WTC11 (cell line): ENCODE measurements around the gene FGD3. TPM values are rescaled to one million over a fixed set of nuclear protein-coding genes. Genes with fewer than 3 reads are reported as not detected.

Experiments
- ATAC-seq: fragments of 200-7000 bp; cut with Tn5 transposase; 2 replicates; pipeline ENCODE4 v1.10.0; 2021; ENCODE audit warnings: mild to moderate bottlenecking, moderate library complexity
- CTCF ChIA-PET: fragments of 300-600 bp; sonication (Branson Sonifier 250); formaldehyde crosslinking; loops from one replicate; lab custom pipeline; 2021; ENCODE audit warnings: antibody characterized with exemption; lab: Charles Lee
- POLR2A ChIA-PET: fragments of 350-600 bp; sonication (Branson Sonifier 250); formaldehyde crosslinking; loops from one replicate; lab custom pipeline; 2021; ENCODE audit warnings: antibody characterized with exemption; lab: Charles Lee
- DNase-seq: peaks from one replicate; pipeline ENCODE4 v3.0.0; 2021; ENCODE audit warnings: low spot score
- H3K27ac Mint-ChIP-seq: 2 replicates; pipeline ENCODE4 v1.8.0; 2021; ENCODE audit warnings: mixed read lengths
- H3K27me3 Mint-ChIP-seq: 2 replicates; pipeline ENCODE4 v1.8.0; 2021; ENCODE audit warnings: low read depth, mild to moderate bottlenecking, moderate library complexity, mixed read lengths
- H3K36me3 Mint-ChIP-seq: 2 replicates; pipeline ENCODE4 v1.8.0; 2021; ENCODE audit warnings: mixed read lengths
- H3K4me1 Mint-ChIP-seq: 2 replicates; pipeline ENCODE4 v1.8.0; 2022; ENCODE audit warnings: mixed read lengths
- H3K4me3 Mint-ChIP-seq: 2 replicates; pipeline ENCODE4 v1.8.0; 2021; ENCODE audit warnings: mild to moderate bottlenecking, moderate library complexity, mixed read lengths
- H3K9me3 Mint-ChIP-seq: 2 replicates; pipeline ENCODE4 v1.8.0; 2021; ENCODE audit warnings: mixed read lengths
- FOXK1 ChIP-seq: sonication (generic); formaldehyde crosslinking; IDR thresholded peaks from 2 replicates; pipeline ENCODE4 v1.8.0; 2022; ENCODE audit warnings: mild to moderate bottlenecking, moderate library complexity, missing genetic modification reagents
- JUN ChIP-seq: sonication (generic); formaldehyde crosslinking; IDR thresholded peaks from 2 replicates; pipeline ENCODE4 v1.8.0; 2023; ENCODE audit warnings: mild to moderate bottlenecking, missing genetic modification reagents
- NFE2L1 ChIP-seq: sonication (generic); formaldehyde crosslinking; IDR thresholded peaks from 2 replicates; pipeline ENCODE4 v1.8.1; 2023; ENCODE audit warnings: missing genetic modification reagents
- TEAD1 ChIP-seq: sonication (generic); formaldehyde crosslinking; IDR thresholded peaks from 2 replicates; pipeline ENCODE4 v1.8.0; 2022; ENCODE audit warnings: mild to moderate bottlenecking, missing genetic modification reagents
- TP53 ChIP-seq: sonication (generic); formaldehyde crosslinking; IDR thresholded peaks from 2 replicates; pipeline ENCODE4 v1.8.1; 2023; ENCODE audit warnings: mild to moderate bottlenecking, missing genetic modification reagents
- ZNF121 ChIP-seq: sonication (generic); formaldehyde crosslinking; IDR thresholded peaks from 2 replicates; pipeline ENCODE4 v1.8.0; 2023; ENCODE audit warnings: missing genetic modification reagents
- ZNF138 ChIP-seq: sonication (generic); formaldehyde crosslinking; conservative IDR thresholded peaks from 2 replicates; pipeline ENCODE4 v1.8.1; 2022; ENCODE audit warnings: mild to moderate bottlenecking, moderate library complexity, missing genetic modification reagents
- ZNF263 ChIP-seq: sonication (generic); formaldehyde crosslinking; IDR thresholded peaks from 2 replicates; pipeline ENCODE4 v1.8.1; 2022; ENCODE audit warnings: low read depth, mild to moderate bottlenecking, moderate library complexity, missing genetic modification reagents
- ZNF416 ChIP-seq: fragments of 250-450 bp; sonication (Bioruptor Pico); IDR thresholded peaks from 2 replicates; pipeline ENCODE4 v1.9.0; 2021; ENCODE audit warnings: mild to moderate bottlenecking, inconsistent platforms
- total RNA-seq: library from RNA; stranded (reverse); gene quantifications from 3 replicates; pipeline ENCODE4 v1.2.3, GENCODE V29; 2021
- TF ChIP-seq, protein P1 (sequence below): sonication (generic); formaldehyde crosslinking; IDR thresholded peaks from 2 replicates; pipeline ENCODE4 v1.8.1; 2023; ENCODE audit warnings: mild to moderate bottlenecking, missing genetic modification reagents
- TF ChIP-seq, protein P2 (sequence below): fragments of 250-450 bp; sonication (Bioruptor Pico); IDR thresholded peaks from 2 replicates; pipeline ENCODE4 v1.8.0; 2021; ENCODE audit warnings: mild to moderate bottlenecking
- TF ChIP-seq, protein P3 (sequence below): fragments of 250-450 bp; sonication (Bioruptor Pico); conservative IDR thresholded peaks from 2 replicates; pipeline ENCODE4 v1.9.0; 2021; ENCODE audit warnings: mild to moderate bottlenecking
- TF ChIP-seq, protein P4 (sequence below): sonication (generic); formaldehyde crosslinking; conservative IDR thresholded peaks from 2 replicates; pipeline ENCODE4 v1.8.1; 2022; ENCODE audit warnings: mild to moderate bottlenecking, missing genetic modification reagents
- TF ChIP-seq, protein P5 (sequence below): sonication (generic); formaldehyde crosslinking; IDR thresholded peaks from 2 replicates; pipeline ENCODE4 v1.8.1; 2022; ENCODE audit warnings: low read depth, missing genetic modification reagents, borderline replicate concordance
- TF ChIP-seq, protein P6 (sequence below): sonication (generic); formaldehyde crosslinking; IDR thresholded peaks from 2 replicates; pipeline ENCODE4 v1.8.0; 2023; ENCODE audit warnings: mild to moderate bottlenecking, missing genetic modification reagents
- TF ChIP-seq, protein P7 (sequence below): sonication (generic); formaldehyde crosslinking; IDR thresholded peaks from 2 replicates; pipeline ENCODE4 v1.8.1; 2023; ENCODE audit warnings: mild to moderate bottlenecking, missing genetic modification reagents, moderate library complexity
- TF ChIP-seq, protein P8 (sequence below): sonication (generic); formaldehyde crosslinking; IDR thresholded peaks from 2 replicates; pipeline ENCODE4 v1.8.1; 2023; ENCODE audit warnings: mild to moderate bottlenecking, missing genetic modification reagents, borderline replicate concordance
- TF ChIP-seq, protein P9 (sequence below): fragments of 200-600 bp; IDR thresholded peaks from 2 replicates; pipeline ENCODE4 v1.8.0; 2022; ENCODE audit warnings: antibody characterized with exemption

The FGD3 gene
- total RNA-seq, 1 experiment from 2014 or later: 1.9 TPM

DNA sequence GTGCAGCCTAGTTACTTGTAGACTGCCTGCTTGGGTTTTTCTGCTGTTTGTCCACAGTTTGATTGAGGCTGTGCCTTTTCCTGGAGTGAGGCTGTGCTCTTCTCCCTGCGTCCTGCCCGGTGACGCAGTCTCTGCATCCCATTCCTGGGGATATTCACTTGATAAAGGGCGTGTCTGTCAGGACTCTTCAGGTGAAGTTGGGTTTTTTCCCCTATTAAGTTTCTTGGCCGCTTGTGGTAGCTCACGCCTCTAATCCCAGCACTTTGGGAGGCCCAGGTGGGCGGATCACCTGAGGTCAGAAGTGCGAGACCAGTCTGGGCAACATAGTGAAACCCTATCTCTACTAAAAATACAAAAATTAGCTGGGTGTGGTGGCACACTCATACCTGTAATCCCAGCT, 61.1 kb downstream of the FGD3 start:
- CTCF ChIA-PET: no interaction called here
- ATAC-seq (no peak), DNase-seq (no peak)
- no peak overlapping the region; the same call in 1 of the 2 replicates for H3K27ac Mint-ChIP-seq
- no peak overlapping the region for H3K4me3 Mint-ChIP-seq
- peaks cover 31% of the 10 kb centered on the region for H3K4me1 Mint-ChIP-seq
- POLR2A ChIA-PET: no interaction called here
- peaks cover 7% of the 10 kb centered on the region; the same call in 1 of the 2 replicates for H3K27me3 Mint-ChIP-seq
- no peak for TF ChIP-seq NFE2L1 (CRISPR knock-in tag)
- TF ChIP-seq, protein P1, sequence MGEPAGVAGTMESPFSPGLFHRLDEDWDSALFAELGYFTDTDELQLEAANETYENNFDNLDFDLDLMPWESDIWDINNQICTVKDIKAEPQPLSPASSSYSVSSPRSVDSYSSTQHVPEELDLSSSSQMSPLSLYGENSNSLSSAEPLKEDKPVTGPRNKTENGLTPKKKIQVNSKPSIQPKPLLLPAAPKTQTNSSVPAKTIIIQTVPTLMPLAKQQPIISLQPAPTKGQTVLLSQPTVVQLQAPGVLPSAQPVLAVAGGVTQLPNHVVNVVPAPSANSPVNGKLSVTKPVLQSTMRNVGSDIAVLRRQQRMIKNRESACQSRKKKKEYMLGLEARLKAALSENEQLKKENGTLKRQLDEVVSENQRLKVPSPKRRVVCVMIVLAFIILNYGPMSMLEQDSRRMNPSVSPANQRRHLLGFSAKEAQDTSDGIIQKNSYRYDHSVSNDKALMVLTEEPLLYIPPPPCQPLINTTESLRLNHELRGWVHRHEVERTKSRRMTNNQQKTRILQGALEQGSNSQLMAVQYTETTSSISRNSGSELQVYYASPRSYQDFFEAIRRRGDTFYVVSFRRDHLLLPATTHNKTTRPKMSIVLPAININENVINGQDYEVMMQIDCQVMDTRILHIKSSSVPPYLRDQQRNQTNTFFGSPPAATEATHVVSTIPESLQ (CRISPR knock-in tag): no peak
- TF ChIP-seq, protein P2, sequence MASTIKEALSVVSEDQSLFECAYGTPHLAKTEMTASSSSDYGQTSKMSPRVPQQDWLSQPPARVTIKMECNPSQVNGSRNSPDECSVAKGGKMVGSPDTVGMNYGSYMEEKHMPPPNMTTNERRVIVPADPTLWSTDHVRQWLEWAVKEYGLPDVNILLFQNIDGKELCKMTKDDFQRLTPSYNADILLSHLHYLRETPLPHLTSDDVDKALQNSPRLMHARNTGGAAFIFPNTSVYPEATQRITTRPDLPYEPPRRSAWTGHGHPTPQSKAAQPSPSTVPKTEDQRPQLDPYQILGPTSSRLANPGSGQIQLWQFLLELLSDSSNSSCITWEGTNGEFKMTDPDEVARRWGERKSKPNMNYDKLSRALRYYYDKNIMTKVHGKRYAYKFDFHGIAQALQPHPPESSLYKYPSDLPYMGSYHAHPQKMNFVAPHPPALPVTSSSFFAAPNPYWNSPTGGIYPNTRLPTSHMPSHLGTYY (CRISPR knock-in tag): no peak
- TF ChIP-seq TP53: no peak
- no peak for TF ChIP-seq JUN (CRISPR knock-in tag)
- TF ChIP-seq ZNF263 (CRISPR knock-in tag): no peak
- TF ChIP-seq TEAD1: no peak
- TF ChIP-seq ZNF416 (CRISPR knock-in tag): no peak
- TF ChIP-seq, protein P3, sequence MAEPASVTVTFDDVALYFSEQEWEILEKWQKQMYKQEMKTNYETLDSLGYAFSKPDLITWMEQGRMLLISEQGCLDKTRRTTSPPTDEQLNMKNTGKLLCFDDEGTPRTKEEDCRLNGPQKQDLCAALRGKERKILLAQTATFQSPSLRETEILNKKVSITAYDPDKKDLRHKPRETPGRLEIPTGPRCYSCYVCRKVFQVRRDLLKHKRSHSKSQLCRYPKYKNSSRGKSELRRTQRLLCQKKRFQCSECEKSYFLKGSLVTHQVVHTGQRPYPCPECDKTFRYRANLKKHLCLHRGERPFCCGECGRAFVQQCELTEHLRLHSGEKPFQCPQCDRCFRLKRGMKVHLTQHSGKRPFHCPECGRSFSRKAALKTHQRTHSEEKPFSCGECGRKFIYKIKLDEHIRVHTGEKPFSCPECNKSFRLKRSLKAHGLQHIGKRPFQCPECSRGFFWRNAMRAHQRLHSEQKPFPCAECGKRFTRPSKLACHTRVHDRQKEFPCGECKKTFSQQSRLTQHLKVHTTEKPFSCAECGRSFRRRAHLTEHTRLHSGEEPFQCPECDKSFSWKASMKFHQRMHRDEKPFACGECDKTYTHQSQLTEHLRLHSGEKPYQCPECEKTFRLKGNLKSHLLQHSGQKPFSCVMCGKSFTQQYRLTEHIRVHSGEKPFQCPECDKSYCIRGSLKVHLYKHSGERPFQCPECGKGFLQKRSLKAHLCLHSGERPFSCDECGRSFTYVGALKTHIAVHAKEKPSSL: no peak
- TF ChIP-seq, protein P4, sequence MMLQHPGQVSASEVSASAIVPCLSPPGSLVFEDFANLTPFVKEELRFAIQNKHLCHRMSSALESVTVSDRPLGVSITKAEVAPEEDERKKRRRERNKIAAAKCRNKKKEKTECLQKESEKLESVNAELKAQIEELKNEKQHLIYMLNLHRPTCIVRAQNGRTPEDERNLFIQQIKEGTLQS: no peak
- TF ChIP-seq ZNF121: no peak
- TF ChIP-seq, protein P5, sequence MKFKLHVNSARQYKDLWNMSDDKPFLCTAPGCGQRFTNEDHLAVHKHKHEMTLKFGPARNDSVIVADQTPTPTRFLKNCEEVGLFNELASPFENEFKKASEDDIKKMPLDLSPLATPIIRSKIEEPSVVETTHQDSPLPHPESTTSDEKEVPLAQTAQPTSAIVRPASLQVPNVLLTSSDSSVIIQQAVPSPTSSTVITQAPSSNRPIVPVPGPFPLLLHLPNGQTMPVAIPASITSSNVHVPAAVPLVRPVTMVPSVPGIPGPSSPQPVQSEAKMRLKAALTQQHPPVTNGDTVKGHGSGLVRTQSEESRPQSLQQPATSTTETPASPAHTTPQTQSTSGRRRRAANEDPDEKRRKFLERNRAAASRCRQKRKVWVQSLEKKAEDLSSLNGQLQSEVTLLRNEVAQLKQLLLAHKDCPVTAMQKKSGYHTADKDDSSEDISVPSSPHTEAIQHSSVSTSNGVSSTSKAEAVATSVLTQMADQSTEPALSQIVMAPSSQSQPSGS (CRISPR knock-in tag): no peak
- no peaks in the 10 kb centered on the region for H3K9me3 Mint-ChIP-seq
- H3K36me3 Mint-ChIP-seq: no peaks in the 10 kb centered on the region

DNA sequence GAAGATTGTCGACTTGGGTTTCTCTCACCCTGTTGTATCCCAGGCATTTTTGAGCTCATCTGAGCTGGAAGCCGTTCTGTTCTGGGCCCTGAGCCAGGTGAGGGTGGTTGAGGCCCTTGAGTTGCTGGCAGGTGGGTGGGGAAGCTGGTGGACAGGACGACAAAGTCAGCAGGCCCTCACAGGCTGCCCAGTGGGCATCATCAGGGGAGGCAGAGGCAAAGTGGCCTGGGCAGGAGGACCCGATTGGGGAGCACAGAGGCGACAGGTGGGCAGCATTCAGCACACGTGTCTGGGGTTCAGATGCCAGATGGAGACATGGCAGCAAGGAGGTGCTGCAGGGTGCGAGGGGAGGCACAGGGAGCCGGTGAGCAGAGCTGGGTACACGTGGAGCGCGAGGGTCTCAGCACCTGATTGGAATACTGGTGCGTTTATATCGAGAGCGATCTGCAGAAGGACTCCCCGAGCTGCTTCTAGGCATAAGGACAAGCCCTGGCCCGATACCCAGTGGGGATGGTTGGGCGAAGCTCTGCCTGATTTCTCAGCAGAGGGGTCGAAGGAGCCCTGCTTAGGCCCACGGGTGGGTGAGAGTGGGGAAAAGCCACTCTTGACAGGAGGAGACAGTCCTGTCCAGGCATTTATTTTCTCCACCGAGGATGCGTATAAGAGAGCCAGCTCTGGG, 62.2 kb downstream of the FGD3 start:
- ChIA-PET POLR2A (no interaction called here), CTCF (interaction anchor here (1.0 to 1.1 kb wide), 3 partner anchors 51 to 145 kb away, joined by 3 to 4 read pairs (median 3); no protein-coding TSS in a partner anchor)
- ATAC-seq (no peak), DNase-seq (no peak)
- Mint-ChIP-seq H3K27ac (peak overlapping the region; percentile 11; the same call in 1 of the 2 replicates), H3K4me3 (no peak overlapping the region), H3K4me1 (peaks cover 33% of the 10 kb centered on the region), H3K27me3 (no peaks in the 10 kb centered on the region), H3K9me3 (no peaks in the 10 kb centered on the region), H3K36me3 (no peaks in the 10 kb centered on the region)
- TF ChIP-seq FOXK1 (no peak), ZNF138 (CRISPR knock-in tag) (no peak)
- TF ChIP-seq, protein P6, sequence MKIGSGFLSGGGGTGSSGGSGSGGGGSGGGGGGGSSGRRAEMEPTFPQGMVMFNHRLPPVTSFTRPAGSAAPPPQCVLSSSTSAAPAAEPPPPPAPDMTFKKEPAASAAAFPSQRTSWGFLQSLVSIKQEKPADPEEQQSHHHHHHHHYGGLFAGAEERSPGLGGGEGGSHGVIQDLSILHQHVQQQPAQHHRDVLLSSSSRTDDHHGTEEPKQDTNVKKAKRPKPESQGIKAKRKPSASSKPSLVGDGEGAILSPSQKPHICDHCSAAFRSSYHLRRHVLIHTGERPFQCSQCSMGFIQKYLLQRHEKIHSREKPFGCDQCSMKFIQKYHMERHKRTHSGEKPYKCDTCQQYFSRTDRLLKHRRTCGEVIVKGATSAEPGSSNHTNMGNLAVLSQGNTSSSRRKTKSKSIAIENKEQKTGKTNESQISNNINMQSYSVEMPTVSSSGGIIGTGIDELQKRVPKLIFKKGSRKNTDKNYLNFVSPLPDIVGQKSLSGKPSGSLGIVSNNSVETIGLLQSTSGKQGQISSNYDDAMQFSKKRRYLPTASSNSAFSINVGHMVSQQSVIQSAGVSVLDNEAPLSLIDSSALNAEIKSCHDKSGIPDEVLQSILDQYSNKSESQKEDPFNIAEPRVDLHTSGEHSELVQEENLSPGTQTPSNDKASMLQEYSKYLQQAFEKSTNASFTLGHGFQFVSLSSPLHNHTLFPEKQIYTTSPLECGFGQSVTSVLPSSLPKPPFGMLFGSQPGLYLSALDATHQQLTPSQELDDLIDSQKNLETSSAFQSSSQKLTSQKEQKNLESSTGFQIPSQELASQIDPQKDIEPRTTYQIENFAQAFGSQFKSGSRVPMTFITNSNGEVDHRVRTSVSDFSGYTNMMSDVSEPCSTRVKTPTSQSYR (CRISPR knock-in tag): no peak
- TF ChIP-seq, protein P7, sequence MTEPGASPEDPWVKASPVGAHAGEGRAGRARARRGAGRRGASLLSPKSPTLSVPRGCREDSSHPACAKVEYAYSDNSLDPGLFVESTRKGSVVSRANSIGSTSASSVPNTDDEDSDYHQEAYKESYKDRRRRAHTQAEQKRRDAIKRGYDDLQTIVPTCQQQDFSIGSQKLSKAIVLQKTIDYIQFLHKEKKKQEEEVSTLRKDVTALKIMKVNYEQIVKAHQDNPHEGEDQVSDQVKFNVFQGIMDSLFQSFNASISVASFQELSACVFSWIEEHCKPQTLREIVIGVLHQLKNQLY (CRISPR knock-in tag): no peak
- TF ChIP-seq, protein P8, sequence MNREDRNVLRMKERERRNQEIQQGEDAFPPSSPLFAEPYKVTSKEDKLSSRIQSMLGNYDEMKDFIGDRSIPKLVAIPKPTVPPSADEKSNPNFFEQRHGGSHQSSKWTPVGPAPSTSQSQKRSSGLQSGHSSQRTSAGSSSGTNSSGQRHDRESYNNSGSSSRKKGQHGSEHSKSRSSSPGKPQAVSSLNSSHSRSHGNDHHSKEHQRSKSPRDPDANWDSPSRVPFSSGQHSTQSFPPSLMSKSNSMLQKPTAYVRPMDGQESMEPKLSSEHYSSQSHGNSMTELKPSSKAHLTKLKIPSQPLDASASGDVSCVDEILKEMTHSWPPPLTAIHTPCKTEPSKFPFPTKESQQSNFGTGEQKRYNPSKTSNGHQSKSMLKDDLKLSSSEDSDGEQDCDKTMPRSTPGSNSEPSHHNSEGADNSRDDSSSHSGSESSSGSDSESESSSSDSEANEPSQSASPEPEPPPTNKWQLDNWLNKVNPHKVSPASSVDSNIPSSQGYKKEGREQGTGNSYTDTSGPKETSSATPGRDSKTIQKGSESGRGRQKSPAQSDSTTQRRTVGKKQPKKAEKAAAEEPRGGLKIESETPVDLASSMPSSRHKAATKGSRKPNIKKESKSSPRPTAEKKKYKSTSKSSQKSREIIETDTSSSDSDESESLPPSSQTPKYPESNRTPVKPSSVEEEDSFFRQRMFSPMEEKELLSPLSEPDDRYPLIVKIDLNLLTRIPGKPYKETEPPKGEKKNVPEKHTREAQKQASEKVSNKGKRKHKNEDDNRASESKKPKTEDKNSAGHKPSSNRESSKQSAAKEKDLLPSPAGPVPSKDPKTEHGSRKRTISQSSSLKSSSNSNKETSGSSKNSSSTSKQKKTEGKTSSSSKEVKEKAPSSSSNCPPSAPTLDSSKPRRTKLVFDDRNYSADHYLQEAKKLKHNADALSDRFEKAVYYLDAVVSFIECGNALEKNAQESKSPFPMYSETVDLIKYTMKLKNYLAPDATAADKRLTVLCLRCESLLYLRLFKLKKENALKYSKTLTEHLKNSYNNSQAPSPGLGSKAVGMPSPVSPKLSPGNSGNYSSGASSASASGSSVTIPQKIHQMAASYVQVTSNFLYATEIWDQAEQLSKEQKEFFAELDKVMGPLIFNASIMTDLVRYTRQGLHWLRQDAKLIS (CRISPR knock-in tag): no peak
- TF ChIP-seq, protein P9, sequence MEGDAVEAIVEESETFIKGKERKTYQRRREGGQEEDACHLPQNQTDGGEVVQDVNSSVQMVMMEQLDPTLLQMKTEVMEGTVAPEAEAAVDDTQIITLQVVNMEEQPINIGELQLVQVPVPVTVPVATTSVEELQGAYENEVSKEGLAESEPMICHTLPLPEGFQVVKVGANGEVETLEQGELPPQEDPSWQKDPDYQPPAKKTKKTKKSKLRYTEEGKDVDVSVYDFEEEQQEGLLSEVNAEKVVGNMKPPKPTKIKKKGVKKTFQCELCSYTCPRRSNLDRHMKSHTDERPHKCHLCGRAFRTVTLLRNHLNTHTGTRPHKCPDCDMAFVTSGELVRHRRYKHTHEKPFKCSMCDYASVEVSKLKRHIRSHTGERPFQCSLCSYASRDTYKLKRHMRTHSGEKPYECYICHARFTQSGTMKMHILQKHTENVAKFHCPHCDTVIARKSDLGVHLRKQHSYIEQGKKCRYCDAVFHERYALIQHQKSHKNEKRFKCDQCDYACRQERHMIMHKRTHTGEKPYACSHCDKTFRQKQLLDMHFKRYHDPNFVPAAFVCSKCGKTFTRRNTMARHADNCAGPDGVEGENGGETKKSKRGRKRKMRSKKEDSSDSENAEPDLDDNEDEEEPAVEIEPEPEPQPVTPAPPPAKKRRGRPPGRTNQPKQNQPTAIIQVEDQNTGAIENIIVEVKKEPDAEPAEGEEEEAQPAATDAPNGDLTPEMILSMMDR: no peak
